ENCODE measurements around the gene UQCRH.
"Not testable (repeated sequence)": the region's sequence is repeated elsewhere in the genome, so short reads cannot be mapped to it uniquely, and the experiment has no call there.

Gene UQCRH

DNA sequence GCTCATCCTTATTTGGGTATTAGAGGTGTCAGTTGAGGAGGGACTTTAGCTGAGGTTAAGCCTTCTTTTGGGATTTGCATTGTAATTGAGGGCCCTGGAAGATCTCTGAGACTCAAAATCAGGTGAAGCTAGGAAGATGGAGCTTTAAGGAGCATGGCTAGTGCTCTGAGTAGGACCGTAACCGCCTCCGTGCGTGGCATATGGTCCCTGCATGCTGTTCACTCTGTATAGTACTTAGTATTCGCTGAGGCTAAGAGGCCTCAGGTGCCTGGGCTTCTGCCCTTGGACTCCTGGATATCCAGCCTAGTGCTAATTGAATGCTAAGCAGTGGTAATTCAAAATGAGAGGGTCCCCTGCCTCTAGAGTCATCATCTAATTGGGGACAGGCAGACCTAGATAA, 59.6 kb downstream of the UQCRH start:
- H3K27ac ChIP-seq (ENCODE audit: extremely low read depth, low read depth, low read length) = no peak overlapping the region
- ChIA-PET POLR2A (interaction anchor here (0.5 kb wide), 1 partner anchor 14 kb away, joined by 3 read pairs; no protein-coding TSS in a partner anchor), CTCF (interaction anchor here (1.2 kb wide), 1 partner anchor 23 kb away, joined by 3 read pairs; the partner anchor contains the start of gene NSUN4)
- no peak overlapping the region for H3K4me3 ChIP-seq (ENCODE audit: low read depth, low read length)
- H3K36me3 ChIP-seq (ENCODE audit: control insufficient read depth in 2 of 2, insufficient read depth in 1 of 2, low read length in 2 of 2) = peaks cover 47 to 66% of the 10 kb centered on the region in 2 experiments
- TF ChIP-seq ZNF560 (tag by site-specific recombination; IDR thresholded peaks at IDR 0.05; ENCODE audit: borderline replicate concordance) (no peak), ZNF157 (tag by site-specific recombination; IDR thresholded peaks at IDR 0.05) (no peak), RBAK (tag by site-specific recombination; IDR thresholded peaks at IDR 0.05) (no peak), ZNF248 (tag by site-specific recombination; IDR thresholded peaks at IDR 0.05) (no peak)
- TF ChIP-seq, protein P1, sequence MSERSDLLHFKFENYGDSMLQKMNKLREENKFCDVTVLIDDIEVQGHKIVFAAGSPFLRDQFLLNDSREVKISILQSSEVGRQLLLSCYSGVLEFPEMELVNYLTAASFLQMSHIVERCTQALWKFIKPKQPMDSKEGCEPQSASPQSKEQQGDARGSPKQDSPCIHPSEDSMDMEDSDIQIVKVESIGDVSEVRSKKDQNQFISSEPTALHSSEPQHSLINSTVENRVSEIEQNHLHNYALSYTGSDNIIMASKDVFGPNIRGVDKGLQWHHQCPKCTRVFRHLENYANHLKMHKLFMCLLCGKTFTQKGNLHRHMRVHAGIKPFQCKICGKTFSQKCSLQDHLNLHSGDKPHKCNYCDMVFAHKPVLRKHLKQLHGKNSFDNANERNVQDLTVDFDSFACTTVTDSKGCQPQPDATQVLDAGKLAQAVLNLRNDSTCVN (tag by site-specific recombination; optimal IDR thresholded peaks at IDR 0.05) = no peak
- H3K9me3 ChIP-seq (ENCODE audit: control insufficient read depth, insufficient read depth, low read depth, low read length) = no peaks in the 10 kb centered on the region
- no peaks in the 10 kb centered on the region for H3K4me1 ChIP-seq (ENCODE audit: control insufficient read depth, insufficient read depth, low read length)

DNA sequence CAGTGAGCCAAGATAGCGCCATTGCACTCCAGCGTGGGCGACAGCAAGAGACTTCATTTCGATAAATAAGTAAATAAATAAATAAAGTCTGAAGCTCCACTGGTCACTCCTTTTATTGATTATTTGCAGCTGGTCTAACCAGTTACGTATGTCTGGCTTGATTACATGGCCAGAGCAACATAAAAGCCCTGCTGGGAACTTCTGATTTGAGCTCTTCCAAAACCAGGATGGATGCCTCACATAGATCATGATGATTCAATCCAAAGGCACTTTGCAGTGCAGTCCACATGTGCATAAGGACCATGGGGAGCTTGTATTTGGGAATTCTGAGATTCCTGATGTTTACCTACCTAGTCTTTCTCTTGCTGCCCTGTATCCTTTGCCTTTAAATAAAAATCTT, 61.1 kb downstream of the UQCRH start:
- H3K9me3 ChIP-seq (ENCODE audit: control insufficient read depth, insufficient read depth, low read depth, low read length) = no peaks in the 10 kb centered on the region
- H3K36me3 ChIP-seq (ENCODE audit: control insufficient read depth in 2 of 2, insufficient read depth in 1 of 2, low read length in 2 of 2) = peaks cover 35 to 66% of the 10 kb centered on the region in 2 experiments
- H3K4me3 ChIP-seq (ENCODE audit: low read depth, low read length) = no peak overlapping the region
- POLR2A ChIA-PET = interaction anchor here (1.1 kb wide), 1 partner anchor 24 kb away, joined by 3 read pairs; the partner anchor contains the start of gene NSUN4
- CTCF ChIA-PET = interaction anchor here (0.6 to 1.2 kb wide), 3 partner anchors 17 to 83 kb away, joined by 3 read pairs; partner anchors contain the start of gene NSUN4
- TF ChIP-seq YY2 (tag by site-specific recombination; IDR thresholded peaks at IDR 0.05) (no peak), ZBTB7A (tag by site-specific recombination; IDR thresholded peaks at IDR 0.05; ENCODE audit: low read depth) (no peak), OSR2 (tag by site-specific recombination; IDR thresholded peaks at IDR 0.05) (no peak)
- TF ChIP-seq, protein P2, sequence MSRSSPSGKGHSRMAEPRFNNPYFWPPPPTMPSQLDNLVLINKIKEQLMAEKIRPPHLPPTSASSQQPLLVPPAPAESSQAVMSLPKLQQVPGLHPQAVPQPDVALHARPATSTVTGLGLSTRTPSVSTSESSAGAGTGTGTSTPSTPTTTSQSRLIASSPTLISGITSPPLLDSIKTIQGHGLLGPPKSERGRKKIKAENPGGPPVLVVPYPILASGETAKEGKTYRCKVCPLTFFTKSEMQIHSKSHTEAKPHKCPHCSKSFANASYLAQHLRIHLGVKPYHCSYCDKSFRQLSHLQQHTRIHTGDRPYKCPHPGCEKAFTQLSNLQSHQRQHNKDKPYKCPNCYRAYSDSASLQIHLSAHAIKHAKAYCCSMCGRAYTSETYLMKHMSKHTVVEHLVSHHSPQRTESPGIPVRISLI (tag by site-specific recombination; IDR thresholded peaks at IDR 0.05) = no peak
- no peaks in the 10 kb centered on the region for H3K4me1 ChIP-seq (ENCODE audit: control insufficient read depth, insufficient read depth, low read length)
- no peak overlapping the region for H3K27ac ChIP-seq (ENCODE audit: extremely low read depth, low read depth, low read length)

DNA sequence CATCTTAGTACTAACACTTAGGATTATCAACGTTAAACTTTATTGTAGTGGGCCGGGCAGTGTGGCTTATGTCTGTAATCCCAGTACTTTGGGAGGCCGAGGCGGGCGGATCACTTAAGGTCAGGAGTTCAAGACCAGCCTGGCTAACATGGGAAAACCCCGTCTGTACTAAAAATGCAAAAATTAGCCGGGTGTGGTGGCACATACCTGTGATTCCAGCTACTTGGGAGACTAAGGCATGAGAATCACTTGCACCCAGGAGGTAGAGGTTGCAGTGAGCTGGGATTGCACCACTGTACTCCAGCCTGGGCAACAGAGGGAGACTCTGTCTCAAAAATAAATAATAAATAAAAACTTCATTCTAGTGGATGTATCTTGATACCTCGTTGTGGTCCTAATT, 62.3 kb downstream of the UQCRH start:
- CTCF ChIA-PET; POLR2A ChIA-PET; H3K27ac ChIP-seq (ENCODE audit: extremely low read depth, low read depth, low read length); H3K4me3 ChIP-seq (ENCODE audit: low read depth, low read length); H3K4me1 ChIP-seq (ENCODE audit: control insufficient read depth, insufficient read depth, low read length); H3K9me3 ChIP-seq (ENCODE audit: control insufficient read depth, insufficient read depth, low read depth, low read length): not testable (repeated sequence)
- peaks cover 32 to 58% of the 10 kb centered on the region in 2 experiments for H3K36me3 ChIP-seq (ENCODE audit: control insufficient read depth in 2 of 2, insufficient read depth in 1 of 2, low read length in 2 of 2)
